GM12874 (cell line): Measurements from ENCODE around the gene FEM1C.

Experiments
- CTCF ChIP-seq: IDR thresholded peaks from 2 replicates; pipeline ENCODE4 v1.5.1; 2011; ENCODE audit warnings: low read depth, mild to moderate bottlenecking, control low read depth, low read length, moderate library complexity; ENCODE audit not compliant: insufficient read depth

The FEM1C gene

GRCh38 chr5:115580941-115581340 is 36.4 kb upstream of the FEM1C start:
- TF ChIP-seq CTCF, result no peak

GRCh38 chr5:115579747-115580173 is 35.2 kb upstream of the FEM1C start:
- no peak for TF ChIP-seq CTCF

- no peak for TF ChIP-seq CTCF
These were observed 34.6 kb upstream of the FEM1C start for GRCh38 chr5:115579216-115579615.

GRCh38 chr5:115578657-115579056 is 34.1 kb upstream of the FEM1C start:
- TF ChIP-seq CTCF, result no peak

GRCh38 chr5:115577741-115578140 is 33.2 kb upstream of the FEM1C start:
- no peak for TF ChIP-seq CTCF

DNA sequence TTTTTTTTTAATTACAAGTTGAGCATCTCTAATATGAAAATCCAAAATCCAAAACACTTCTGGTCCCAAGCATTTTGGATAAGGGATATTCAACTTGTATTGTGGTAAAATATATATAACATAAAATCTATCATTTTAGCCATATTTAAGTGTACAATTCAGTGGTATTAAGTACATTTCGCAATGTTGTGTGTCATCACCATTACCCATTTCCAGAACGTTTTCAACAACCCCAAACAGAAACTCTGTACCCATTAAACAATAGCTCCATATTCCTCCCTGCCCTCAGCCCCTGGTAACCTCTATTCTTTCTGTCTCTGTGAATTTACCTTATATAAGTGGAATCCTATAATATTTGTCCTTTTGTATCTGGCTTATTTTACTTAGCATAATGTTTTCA is 32.8 kb upstream of the FEM1C start:
- no peak for TF ChIP-seq CTCF

DNA sequence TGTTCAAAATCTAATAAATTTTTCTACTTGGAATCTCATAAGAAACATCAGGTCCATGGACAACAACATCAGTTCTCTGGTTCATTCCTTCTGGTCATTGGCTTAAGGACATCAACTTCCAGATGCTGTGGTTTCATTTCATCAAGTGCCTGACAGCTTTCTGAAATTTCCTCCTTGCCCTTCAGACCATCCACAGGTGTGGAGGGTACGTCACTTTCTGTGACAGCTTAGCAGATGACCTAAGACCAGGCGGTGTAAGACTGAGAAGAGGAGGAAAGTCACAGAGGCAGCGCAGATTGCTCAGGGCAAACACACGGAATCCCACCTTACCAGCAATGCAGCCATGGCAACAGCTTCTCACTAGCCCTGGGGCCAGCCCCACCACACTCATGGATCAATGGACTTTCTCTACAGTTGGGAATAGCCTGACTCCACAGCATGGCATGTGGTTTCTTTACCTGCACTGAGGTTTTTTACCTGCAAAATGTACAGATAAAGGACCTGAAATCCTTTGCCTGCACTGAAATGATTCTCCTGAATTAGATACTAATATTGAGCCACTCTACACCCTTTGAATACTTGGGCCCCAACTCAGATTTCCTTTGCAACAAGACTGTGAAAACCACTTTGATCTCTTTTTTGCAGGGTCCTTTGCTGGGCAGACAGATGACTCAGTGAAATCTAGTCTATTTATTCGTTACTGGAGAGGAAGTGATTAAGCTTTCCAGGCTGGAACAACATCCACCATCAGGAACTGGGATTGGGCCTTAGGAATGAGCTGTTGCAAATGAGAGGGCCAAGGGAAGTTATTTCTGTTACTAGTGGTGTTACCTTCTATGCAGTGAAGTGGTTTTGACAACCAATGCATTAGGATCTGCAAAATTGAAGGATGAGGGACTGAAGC is 30.8 kb upstream of the FEM1C start:
- TF ChIP-seq CTCF, result no peak
